GM23248 (cell line): ENCODE measurements around the gene EPB41L4B. TPM values are rescaled to one million over a fixed set of nuclear protein-coding genes. Genes with fewer than 3 reads are reported as not detected.
A peak's percentile ranks its signal among the peaks of the same experiment; 100 is the strongest.

ENCODE experiments used
- DNase-seq: peaks from one replicate; pipeline ENCODE4 v3.0.0-alpha.2; 2015
- H2AFZ ChIP-seq: fragments of 200-600 bp; sonication (generic); 2 replicates; pipeline ENCODE4 v1.6.1; 2016; ENCODE audit warnings: antibody characterized with exemption
- H3F3A ChIP-seq: fragments of 200-600 bp; sonication (generic); 2 replicates; pipeline ENCODE4 v1.6.1; 2016; ENCODE audit warnings: mild to moderate bottlenecking, antibody characterized with exemption, mixed run types; ENCODE audit not compliant: insufficient read depth
- H3K27ac ChIP-seq: fragments of 200-600 bp; sonication (generic); 2 replicates; pipeline ENCODE4 v1.5.1; 2016; ENCODE audit warnings: mild to moderate bottlenecking
- H3K27me3 ChIP-seq: fragments of 200-600 bp; sonication (generic); replicated peaks from 2 replicates; pipeline ENCODE4 v1.6.1; 2016; ENCODE audit warnings: mild to moderate bottlenecking; ENCODE audit not compliant: insufficient read depth
- H3K36me3 ChIP-seq: fragments of 200-600 bp; sonication (generic); 2 replicates; pipeline ENCODE4 v1.6.1; 2016; ENCODE audit warnings: low read depth, mild to moderate bottlenecking
- H3K4me1 ChIP-seq: fragments of 200-600 bp; sonication (generic); 2 replicates; pipeline ENCODE4 v1.6.1; 2016; ENCODE audit warnings: mild to moderate bottlenecking; ENCODE audit not compliant: insufficient read depth
- H3K4me2 ChIP-seq: fragments of 200-600 bp; sonication (generic); one replicate; pipeline ENCODE4 v1.6.1; 2016; ENCODE audit warnings: mild to moderate bottlenecking; ENCODE audit not compliant: unreplicated experiment
- H3K4me3 ChIP-seq: fragments of 200-600 bp; sonication (generic); 2 replicates; pipeline ENCODE4 v1.5.1; 2016; ENCODE audit warnings: mild to moderate bottlenecking
- H3K79me2 ChIP-seq: fragments of 200-600 bp; sonication (generic); 2 replicates; pipeline ENCODE4 v1.6.1; 2016; ENCODE audit warnings: mild to moderate bottlenecking; ENCODE audit not compliant: insufficient read depth
- H3K9ac ChIP-seq: fragments of 200-600 bp; sonication (generic); 2 replicates; pipeline ENCODE4 v1.6.1; 2016; ENCODE audit warnings: mild to moderate bottlenecking
- H3K9me2 ChIP-seq: fragments of 200-600 bp; sonication (generic); 2 replicates; pipeline ENCODE4 v1.6.1; 2016; ENCODE audit warnings: mixed run types, mild to moderate bottlenecking, moderate library complexity; ENCODE audit not compliant: insufficient read depth
- H3K9me3 ChIP-seq: fragments of 200-600 bp; sonication (generic); one replicate; pipeline ENCODE4 v1.6.1; 2017; ENCODE audit warnings: low read depth
- H4K20me1 ChIP-seq: fragments of 200-600 bp; sonication (generic); 2 replicates; pipeline ENCODE4 v1.6.0; 2016; ENCODE audit not compliant: insufficient read depth
- EZH2 ChIP-seq: fragments of 200-600 bp; sonication (generic); IDR thresholded peaks from 2 replicates; pipeline ENCODE4 v1.6.1; 2018; ENCODE audit warnings: antibody characterized with exemption, mild to moderate bottlenecking; ENCODE audit not compliant: insufficient read depth, poor library complexity, severe bottlenecking
- EZH2phosphoT487 ChIP-seq: fragments of 200-600 bp; sonication (generic); IDR thresholded peaks from 2 replicates; pipeline ENCODE4 v1.6.1; 2018; ENCODE audit warnings: antibody characterized with exemption, moderate library complexity, mild to moderate bottlenecking, low read depth; ENCODE audit not compliant: insufficient read depth
- WGBS, 2 experiments: methylation state at CpG; one replicate each; pipeline ENCODE4 v1.1.6; 2015 to 2017; ENCODE audit warnings: low lambda C conversion rate in 2 of 2, low coverage in 1 of 2; ENCODE audit errors: missing lambda C conversion rate in 2 of 2; 5-methylcytosine and 5-hydroxymethylcytosine counted together
- in situ Hi-C: fragments of 300-500 bp; cut with MboI; formaldehyde crosslinking; loops from 2 replicates; pipeline ENCODE4 v1.15.0; 2020
- polyA plus RNA-seq: library from polyadenylated mRNA; unstranded; fragments of >200 nt; fragmentation: Nextera tagmentation; extraction: Ambion mirVana; gene quantifications from 2 replicates; pipeline ENCODE4 v1.2.1, GENCODE V29; 2016
- total RNA-seq: library from RNA; depleted of rRNA; stranded (reverse); fragments of >200 nt; shearing (Covaris generic); gene quantifications from 2 replicates; pipeline ENCODE4 v1.2.3, GENCODE V29; 2014

EPB41L4B gene
- total and polyA plus RNA-seq, 2 experiments from 2014 or later = 0.33 to 0.76 TPM

DNA sequence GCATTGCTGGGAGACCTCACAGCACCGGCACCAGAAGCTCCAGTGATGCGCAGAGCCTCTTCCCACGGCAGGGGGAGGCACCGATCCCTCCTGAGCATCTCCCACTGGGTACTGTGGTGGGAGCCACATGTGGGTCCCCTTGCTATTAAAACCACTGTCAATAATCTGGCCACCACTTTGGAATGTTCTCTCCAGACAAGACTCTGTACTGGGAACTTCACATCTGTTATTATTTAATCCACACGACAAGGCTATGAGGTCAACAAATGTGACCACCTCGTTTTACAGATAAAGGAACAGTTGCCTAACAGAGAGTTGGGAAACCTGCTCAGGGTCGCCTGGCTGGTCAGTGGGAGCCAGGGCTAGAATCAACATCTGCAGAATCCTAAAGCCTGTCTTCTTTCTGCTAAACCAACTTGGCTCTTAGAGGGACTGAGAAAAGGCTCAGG, 72.7 kb downstream of the EPB41L4B start:
- Histone ChIP-seq H2AFZ (no peak overlapping the region), H3F3A (peaks cover 11% of the 10 kb centered on the region), H4K20me1 (no peaks in the 10 kb centered on the region), H3K4me2 (peak overlapping the region; percentile 8), H3K9me3 (no peaks in the 10 kb centered on the region), H3K4me1 (peaks cover 24% of the 10 kb centered on the region), H3K9ac (no peak overlapping the region), H3K9me2 (no peaks in the 10 kb centered on the region), H3K27me3 (no peaks in the 10 kb centered on the region), H3K4me3 (no peak overlapping the region), H3K36me3 (no peaks in the 10 kb centered on the region), H3K79me2 (no peaks in the 10 kb centered on the region), H3K27ac (no peak overlapping the region)
- TF ChIP-seq EZH2 (no peak), EZH2phosphoT487 (no peak)
- DNase-seq = peak; percentile 40
- WGBS, 2 experiments = 51 to 52% methylated on average over 7 of the region's 7 CpGs
- in situ Hi-C loops = no loop called here

GRCh38 chr9:109247228-109247627, 73.6 kb downstream of the EPB41L4B start:
- H3K36me3 ChIP-seq = no peaks in the 10 kb centered on the region
- H3K4me2 ChIP-seq = no peak overlapping the region
- H3K9ac ChIP-seq = no peak overlapping the region
- in situ Hi-C loops = no loop called here
- no peak overlapping the region for H3K27ac ChIP-seq
- TF ChIP-seq EZH2phosphoT487 = no peak
- no peak for TF ChIP-seq EZH2
- peaks cover 2% of the 10 kb centered on the region for H3F3A ChIP-seq
- H3K27me3 ChIP-seq = no peaks in the 10 kb centered on the region
- no peaks in the 10 kb centered on the region for H3K9me2 ChIP-seq
- H3K9me3 ChIP-seq = no peaks in the 10 kb centered on the region
- no peak for DNase-seq
- H3K4me3 ChIP-seq = no peak overlapping the region
- H3K79me2 ChIP-seq = no peaks in the 10 kb centered on the region
- H3K4me1 ChIP-seq = peaks cover 21% of the 10 kb centered on the region
- no peaks in the 10 kb centered on the region for H4K20me1 ChIP-seq
- no peak overlapping the region for H2AFZ ChIP-seq

GRCh38 chr9:109246533-109246932, 74.3 kb downstream of the EPB41L4B start:
- in situ Hi-C loops = no loop called here
- no peak overlapping the region for H2AFZ ChIP-seq
- H3K4me3 ChIP-seq = no peak overlapping the region
- no peak for TF ChIP-seq EZH2
- no peak for TF ChIP-seq EZH2phosphoT487
- H3K27me3 ChIP-seq = no peaks in the 10 kb centered on the region
- no peaks in the 10 kb centered on the region for H3K9me3 ChIP-seq
- H3K9me2 ChIP-seq = no peaks in the 10 kb centered on the region
- no peaks in the 10 kb centered on the region for H3F3A ChIP-seq
- H3K9ac ChIP-seq = no peak overlapping the region
- peaks cover 19% of the 10 kb centered on the region for H3K4me1 ChIP-seq
- no peaks in the 10 kb centered on the region for H3K36me3 ChIP-seq
- no peaks in the 10 kb centered on the region for H3K79me2 ChIP-seq
- no peak for DNase-seq
- no peak overlapping the region for H3K27ac ChIP-seq
- no peak overlapping the region for H3K4me2 ChIP-seq
- no peaks in the 10 kb centered on the region for H4K20me1 ChIP-seq
- 85 to 94% methylated on average over 6 of the region's 6 CpGs for WGBS, 2 experiments

GRCh38 chr9:109245310-109245897, 75.5 kb downstream of the EPB41L4B start:
- H3K27me3 ChIP-seq = no peaks in the 10 kb centered on the region
- no peaks in the 10 kb centered on the region for H3K9me2 ChIP-seq
- no peak overlapping the region for H3K4me3 ChIP-seq
- no peak for TF ChIP-seq EZH2
- no peak for TF ChIP-seq EZH2phosphoT487
- no peak overlapping the region for H3K4me2 ChIP-seq
- no peaks in the 10 kb centered on the region for H3F3A ChIP-seq
- H3K36me3 ChIP-seq = no peaks in the 10 kb centered on the region
- H3K9ac ChIP-seq = no peak overlapping the region
- WGBS, 2 experiments = 86 to 92% methylated on average over 6 of the region's 6 CpGs
- no peaks in the 10 kb centered on the region for H4K20me1 ChIP-seq
- no peak for DNase-seq
- in situ Hi-C loops = no loop called here
- no peak overlapping the region for H3K27ac ChIP-seq
- peaks cover 11% of the 10 kb centered on the region for H3K4me1 ChIP-seq
- no peak overlapping the region for H2AFZ ChIP-seq
- no peaks in the 10 kb centered on the region for H3K9me3 ChIP-seq
- H3K79me2 ChIP-seq = no peaks in the 10 kb centered on the region
